Calu3 (cell line): ENCODE measurements around the gene HMX1. TPM values are rescaled to one million over a fixed set of nuclear protein-coding genes. Genes with fewer than 3 reads are reported as not detected.

Experiments
- BruUV-seq: library from RNA; stranded (reverse); fragments of 400-500 nt; replicated peaks from 2 replicates; lab custom pipeline; 2021; lab: Mats Ljungman, UMichigan
- CTCF ChIA-PET: fragments of 300-600 bp; sonication (Branson Sonifier 250); formaldehyde crosslinking; loops from one replicate; lab custom pipeline; 2022; ENCODE audit warnings: antibody characterized with exemption; lab: Charles Lee
- DNase-seq: peaks from one replicate; pipeline ENCODE4 v3.0.0; 2022
- H3K27ac Mint-ChIP-seq: one replicate; pipeline ENCODE4 v1.8.0; 2022; ENCODE audit warnings: mixed read lengths; ENCODE audit not compliant: unreplicated experiment
- H3K27me3 Mint-ChIP-seq: one replicate; pipeline ENCODE4 v1.8.0; 2022; ENCODE audit warnings: mixed read lengths; ENCODE audit not compliant: unreplicated experiment
- H3K36me3 Mint-ChIP-seq: one replicate; pipeline ENCODE4 v1.8.0; 2022; ENCODE audit warnings: mild to moderate bottlenecking, moderate library complexity, mixed read lengths; ENCODE audit not compliant: insufficient read depth, unreplicated experiment
- H3K4me1 Mint-ChIP-seq: one replicate; pipeline ENCODE4 v1.8.0; 2022; ENCODE audit warnings: mild to moderate bottlenecking, low read depth, mixed read lengths; ENCODE audit not compliant: unreplicated experiment
- H3K4me3 Mint-ChIP-seq: one replicate; pipeline ENCODE4 v1.8.0; 2022; ENCODE audit warnings: mild to moderate bottlenecking, low read depth, moderate library complexity, mixed read lengths; ENCODE audit not compliant: unreplicated experiment
- H3K9me3 Mint-ChIP-seq: one replicate; pipeline ENCODE4 v1.8.0; 2022; ENCODE audit warnings: low read depth, mixed read lengths; ENCODE audit not compliant: unreplicated experiment
- CTCF ChIP-seq: fragments of 200-600 bp; IDR thresholded peaks from one replicate; pipeline ENCODE4 v1.8.0; 2022; ENCODE audit warnings: antibody characterized with exemption; ENCODE audit not compliant: unreplicated experiment
- intact Hi-C: fragments of 100-400 bp; cut with micrococcal nuclease; formaldehyde crosslinking; loops from one replicate; pipeline ENCODE4 v1.10.0; 2022; ENCODE audit not compliant: unreplicated experiment
- total RNA-seq: library from RNA; stranded (reverse); gene quantifications from 2 replicates; pipeline ENCODE4 v1.2.3, GENCODE V29; 2022

Gene HMX1
- total RNA-seq, 1 experiment from 2014 or later: not detected

DNA sequence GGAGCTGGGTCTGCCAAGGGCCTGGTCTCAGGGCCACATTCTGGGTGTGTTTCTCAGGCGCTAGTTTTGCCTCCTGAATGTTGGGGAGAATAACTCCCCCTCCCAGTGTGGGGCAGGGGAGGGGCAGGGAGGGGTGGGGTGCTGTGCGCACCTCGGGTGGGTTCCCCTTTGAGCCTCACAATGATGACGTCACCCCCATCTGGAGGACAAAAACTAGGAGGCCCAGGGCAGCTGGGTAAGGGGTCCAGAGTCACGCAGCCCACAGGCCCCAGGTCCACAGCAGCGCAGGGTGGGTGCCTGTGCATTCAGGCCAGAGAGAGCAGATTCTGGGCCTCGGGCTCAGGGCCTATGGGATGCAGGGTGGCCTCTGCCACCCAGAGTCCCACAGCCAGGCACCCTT lies 23.7 kb upstream of the HMX1 start:
- CTCF ChIA-PET: no interaction called here
- BruUV-seq: no TSS peak
- no peaks in the 10 kb centered on the region for H3K4me1 Mint-ChIP-seq
- no peak overlapping the region for H3K4me3 Mint-ChIP-seq
- H3K27me3 Mint-ChIP-seq: peaks cover 10% of the 10 kb centered on the region
- intact Hi-C loops: no loop called here
- H3K27ac Mint-ChIP-seq: no peak overlapping the region
- DNase-seq: no peak
- H3K9me3 Mint-ChIP-seq: no peaks in the 10 kb centered on the region
- TF ChIP-seq CTCF: no peak
- H3K36me3 Mint-ChIP-seq: peaks cover 3% of the 10 kb centered on the region

- Mint-ChIP-seq H3K27ac (no peak overlapping the region), H3K9me3 (no peaks in the 10 kb centered on the region), H3K27me3 (peaks cover 10% of the 10 kb centered on the region), H3K36me3 (peaks cover 3% of the 10 kb centered on the region), H3K4me1 (no peaks in the 10 kb centered on the region), H3K4me3 (no peak overlapping the region)
- no peak for DNase-seq
- intact Hi-C loops: no loop called here
- CTCF ChIA-PET: no interaction called here
- BruUV-seq: no TSS peak
- no peak for TF ChIP-seq CTCF
These were observed 22.8 kb upstream of the HMX1 start for GRCh38 chr4:8894424-8894816.

GRCh38 chr4:8893624-8894423 lies 22.2 kb upstream of the HMX1 start:
- BruUV-seq: no TSS peak
- Mint-ChIP-seq H3K9me3 (no peaks in the 10 kb centered on the region), H3K27ac (no peak overlapping the region), H3K4me1 (no peaks in the 10 kb centered on the region), H3K4me3 (no peak overlapping the region), H3K27me3 (peaks cover 16% of the 10 kb centered on the region), H3K36me3 (peaks cover 3% of the 10 kb centered on the region)
- intact Hi-C loops: no loop called here
- DNase-seq: no peak
- CTCF ChIA-PET: no interaction called here
- TF ChIP-seq CTCF: no peak

DNA sequence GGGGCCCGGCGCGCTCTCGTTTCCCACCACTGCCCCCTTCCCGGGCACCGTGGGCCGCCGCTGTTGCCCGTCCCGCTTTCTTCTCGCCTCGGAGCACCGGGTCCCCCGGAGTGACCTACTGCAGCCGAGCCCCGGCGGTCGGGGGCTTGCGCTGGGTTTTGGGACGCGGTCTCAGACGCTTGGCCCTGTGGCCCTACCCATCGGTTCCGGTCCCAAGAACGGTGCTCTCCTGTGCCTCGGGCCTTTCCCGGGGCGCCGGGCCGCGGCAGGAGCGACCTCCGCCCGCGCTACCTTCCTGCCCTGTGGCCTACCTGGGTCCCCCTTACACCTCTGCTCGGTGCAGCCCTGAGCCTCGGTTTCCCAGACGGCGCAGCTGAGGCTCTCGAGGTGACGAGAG lies 21.6 kb upstream of the HMX1 start:
- peaks cover 19% of the 10 kb centered on the region for H3K27me3 Mint-ChIP-seq

More for the DNA sequence above, 21.6 kb upstream of the HMX1 start:
- H3K4me1 Mint-ChIP-seq: no peaks in the 10 kb centered on the region
- H3K36me3 Mint-ChIP-seq: peaks cover 3% of the 10 kb centered on the region
- intact Hi-C loops: no loop called here
- no peak overlapping the region for H3K27ac Mint-ChIP-seq
- no peaks in the 10 kb centered on the region for H3K9me3 Mint-ChIP-seq
- DNase-seq: no peak
- H3K4me3 Mint-ChIP-seq: no peak overlapping the region
- CTCF ChIA-PET: no interaction called here
- no TSS peak for BruUV-seq
- no peak for TF ChIP-seq CTCF
